Upper lobe of left lung (tissue), 4 donors: ENCODE data around the gene VASH2.

Experiments used
- POLR2A ChIP-seq, 4 donors: fragments of 450-650 bp; IDR thresholded peaks; one replicate each; pipeline ENCODE4 v1.5.1; 2016 to 2017; ENCODE audit warnings: antibody characterized with exemption in 4 of 4, mild to moderate bottlenecking in 2 of 4
- POLR2AphosphoS5 ChIP-seq, 2 donors: sonication (generic); formaldehyde crosslinking; IDR thresholded peaks; one replicate each; pipeline ENCODE4 v1.5.1; 2017; ENCODE audit warnings: antibody characterized with exemption in 2 of 2
- TF ChIP-seq, protein P1 (sequence below), 6 experiments: fragments of 450-650 bp in 4 of 6; fragments of 200-600 bp in 2 of 6; sonication (generic) in 2 of 6; IDR thresholded peaks; one replicate each; pipeline ENCODE4 v1.5.1; 2016 to 2019; ENCODE audit warnings: antibody characterized with exemption in 6 of 6

GRCh38 chr1:212971312-212971711 lies 21.0 kb downstream of the VASH2 start:
- no peak for TF ChIP-seq POLR2A (IDR thresholded peaks at IDR 0.05)
- TF ChIP-seq, protein P1, sequence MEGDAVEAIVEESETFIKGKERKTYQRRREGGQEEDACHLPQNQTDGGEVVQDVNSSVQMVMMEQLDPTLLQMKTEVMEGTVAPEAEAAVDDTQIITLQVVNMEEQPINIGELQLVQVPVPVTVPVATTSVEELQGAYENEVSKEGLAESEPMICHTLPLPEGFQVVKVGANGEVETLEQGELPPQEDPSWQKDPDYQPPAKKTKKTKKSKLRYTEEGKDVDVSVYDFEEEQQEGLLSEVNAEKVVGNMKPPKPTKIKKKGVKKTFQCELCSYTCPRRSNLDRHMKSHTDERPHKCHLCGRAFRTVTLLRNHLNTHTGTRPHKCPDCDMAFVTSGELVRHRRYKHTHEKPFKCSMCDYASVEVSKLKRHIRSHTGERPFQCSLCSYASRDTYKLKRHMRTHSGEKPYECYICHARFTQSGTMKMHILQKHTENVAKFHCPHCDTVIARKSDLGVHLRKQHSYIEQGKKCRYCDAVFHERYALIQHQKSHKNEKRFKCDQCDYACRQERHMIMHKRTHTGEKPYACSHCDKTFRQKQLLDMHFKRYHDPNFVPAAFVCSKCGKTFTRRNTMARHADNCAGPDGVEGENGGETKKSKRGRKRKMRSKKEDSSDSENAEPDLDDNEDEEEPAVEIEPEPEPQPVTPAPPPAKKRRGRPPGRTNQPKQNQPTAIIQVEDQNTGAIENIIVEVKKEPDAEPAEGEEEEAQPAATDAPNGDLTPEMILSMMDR (IDR thresholded peaks at IDR 0.05), result no peak
- TF ChIP-seq POLR2AphosphoS5 (IDR thresholded peaks at IDR 0.05), result no peak
